B cell (primary cell): ENCODE measurements around the gene C4orf54. TPM values are rescaled to one million over a fixed set of nuclear protein-coding genes. Genes with fewer than 3 reads are reported as not detected.

Experiments
- ATAC-seq: fragments of 200-7000 bp; cut with Tn5 transposase; one replicate; pipeline ENCODE4 v1.10.0; 2021; ENCODE audit warnings: low read depth, mild to moderate bottlenecking, moderate number of reproducible peaks, moderate library complexity
- CTCF ChIA-PET: fragments of 350-600 bp; sonication (Branson Sonifier 250); formaldehyde crosslinking; loops from one replicate; lab custom pipeline; 2021; ENCODE audit warnings: antibody characterized with exemption, inconsistent platforms; lab: Charles Lee
- POLR2A ChIA-PET: fragments of 350-600 bp; sonication (Branson Sonifier 250); formaldehyde crosslinking; loops from one replicate; lab custom pipeline; 2021; ENCODE audit warnings: antibody characterized with exemption; lab: Charles Lee
- DNase-seq: peaks from one replicate; pipeline ENCODE4 v3.0.0; 2013
- H2AFZ ChIP-seq: 2 replicates; pipeline ENCODE4 v1.6.1; 2012; ENCODE audit warnings: mild to moderate bottlenecking, low read depth, low read length; ENCODE audit not compliant: insufficient read depth, poor library complexity, severe bottlenecking
- H3K27ac ChIP-seq, 2 donors: 1 replicate in 1 of 2; 2 replicates in 1 of 2; pipeline ENCODE4 v1.5.1; 2012 to 2013; ENCODE audit warnings: low read length in 2 of 2, mild to moderate bottlenecking in 2 of 2, moderate library complexity in 1 of 2
- H3K27me3 ChIP-seq, 4 experiments: fragments of 200-600 bp in 1 of 4; sonication (generic) in 1 of 4; replicated peaks in 1 of 4; 1 replicate in 2 of 4; 2 replicates in 2 of 4; pipeline versions ENCODE4 v1.6.1 to v1.7.0; 2013 to 2016; ENCODE audit warnings: low read length in 3 of 4, mild to moderate bottlenecking in 2 of 4, mixed read lengths in 1 of 4, moderate library complexity in 1 of 4; ENCODE audit not compliant: insufficient read depth in 4 of 4, control insufficient read depth in 3 of 4; ENCODE audit errors: control extremely low read depth in 1 of 4
- H3K36me3 ChIP-seq, 2 experiments: replicated peaks in 1 of 2; 1 replicate in 1 of 2; 2 replicates in 1 of 2; pipeline versions ENCODE4 v1.6.1 to v1.7.1; 2013; ENCODE audit warnings: low read length in 1 of 2; ENCODE audit not compliant: insufficient read depth in 2 of 2, control insufficient read depth in 1 of 2; ENCODE audit errors: control extremely low read depth in 1 of 2, extremely low read depth in 1 of 2
- H3K4me1 ChIP-seq, 2 donors: fragments of 200-600 bp in 1 of 2; sonication (generic) in 1 of 2; 1 replicate in 1 of 2; 2 replicates in 1 of 2; pipeline versions ENCODE4 v1.5.1 to v1.6.1; 2013 to 2017; ENCODE audit warnings: low read length in 2 of 2; ENCODE audit not compliant: control insufficient read depth in 2 of 2, insufficient read depth in 2 of 2
- H3K4me2 ChIP-seq: replicated peaks from 2 replicates; pipeline ENCODE3; 2012; ENCODE audit warnings: mild to moderate bottlenecking, low read depth, low read length; ENCODE audit not compliant: poor library complexity, severe bottlenecking
- H3K4me3 ChIP-seq, 5 experiments: fragments of 200-600 bp in 1 of 5; sonication (generic) in 1 of 5; 1 replicate in 3 of 5; 2 replicates in 2 of 5; pipeline versions ENCODE4 v1.5.1 to v1.7.0; 2011 to 2016; ENCODE audit warnings: low read length in 4 of 5, mild to moderate bottlenecking in 4 of 5, low read depth in 2 of 5, control low read depth in 1 of 5, moderate library complexity in 1 of 5; ENCODE audit not compliant: insufficient read depth in 1 of 5; ENCODE audit errors: control extremely low read depth in 1 of 5, extremely low read depth in 1 of 5
- H3K79me2 ChIP-seq: fragments of 200-600 bp; sonication (generic); one replicate; pipeline ENCODE4 v1.6.0; 2016; ENCODE audit warnings: low read length; ENCODE audit not compliant: control insufficient read depth, insufficient read depth
- H3K9ac ChIP-seq: fragments of 200-600 bp; sonication (generic); 2 replicates; pipeline ENCODE4 v1.6.1; 2017; ENCODE audit warnings: mild to moderate bottlenecking, low read length, moderate library complexity
- H3K9me3 ChIP-seq, 3 donors: one replicate each; pipeline versions ENCODE4 v1.6.1 to v1.7.1; 2013; ENCODE audit warnings: low read length in 2 of 3; ENCODE audit not compliant: control insufficient read depth in 2 of 3, insufficient read depth in 1 of 3; ENCODE audit errors: control extremely low read depth in 1 of 3
- H4K20me1 ChIP-seq: 2 replicates; pipeline ENCODE4 v1.6.0; 2012; ENCODE audit warnings: mild to moderate bottlenecking, low read length; ENCODE audit not compliant: insufficient read depth, control insufficient read depth, poor library complexity, severe bottlenecking
- H3K27ac Mint-ChIP-seq: one replicate; pipeline ENCODE4 v1.8.0; 2021; ENCODE audit warnings: mixed read lengths
- H3K27me3 Mint-ChIP-seq: one replicate; pipeline ENCODE4 v1.8.0; 2021; ENCODE audit warnings: mixed read lengths
- H3K4me1 Mint-ChIP-seq: one replicate; pipeline ENCODE4 v1.8.0; 2021; ENCODE audit warnings: mixed read lengths
- H3K4me3 Mint-ChIP-seq: one replicate; pipeline ENCODE4 v1.8.0; 2021; ENCODE audit warnings: mixed read lengths
- H3K9me3 Mint-ChIP-seq: one replicate; pipeline ENCODE4 v1.8.0; 2022; ENCODE audit warnings: mixed read lengths; ENCODE audit not compliant: insufficient read depth
- CTCF ChIP-seq: fragments of 200-600 bp; IDR thresholded peaks from one replicate; pipeline ENCODE4 v1.8.0; 2022; ENCODE audit warnings: antibody characterized with exemption, mild to moderate bottlenecking
- EZH2 ChIP-seq: IDR thresholded peaks from 2 replicates; pipeline ENCODE4 v1.6.1; 2012; ENCODE audit warnings: borderline replicate concordance, low read depth, mild to moderate bottlenecking, moderate library complexity, low read length; ENCODE audit not compliant: insufficient read depth, poor library complexity, severe bottlenecking
- WGBS: methylation state at CpG from one replicate; pipeline ENCODE4 v1.1.5; 2013; ENCODE audit warnings: missing lambda C conversion rate; ENCODE audit not compliant: insufficient coverage; 5-methylcytosine and 5-hydroxymethylcytosine counted together
- intact Hi-C: fragments of 100-400 bp; cut with micrococcal nuclease; formaldehyde crosslinking; loops from one replicate; pipeline ENCODE4 v1.10.0; 2022
- polyA plus RNA-seq: library from polyadenylated mRNA; depleted of rRNA; stranded (reverse); fragments of >200 nt; gene quantifications from 2 replicates; pipeline ENCODE4 v1.2.3, GENCODE V29; 2012
- total RNA-seq, 2 donors: library from RNA; stranded (reverse); fragments of 120-200 nt in 1 of 2; gene quantifications; 1 replicate in 1 of 2; 2 replicates in 1 of 2; pipeline versions ENCODE4 v1.2.3 to v1.2.4, GENCODE V29; 2013 to 2022

The C4orf54 gene
- total and polyA plus RNA-seq, 2 donors (not counting 1 experiment from before 2014, with no cell fraction given) = not detected

- intact Hi-C loops = no loop called here
- CTCF ChIA-PET = no interaction called here
- H3K4me1 Mint-ChIP-seq = no peaks in the 10 kb centered on the region
- Histone ChIP-seq H3K4me1 (no peaks in the 10 kb centered on the region), H3K9me3 (peaks cover 0 to 10% (median 9%) of the 10 kb centered on the region in 3 donors), H3K27ac (no peak overlapping the region), H3K36me3 (no peaks in the 10 kb centered on the region), H3K4me3 (no peak overlapping the region), H3K9ac (no peak overlapping the region), H2AFZ (no peak overlapping the region), H3K27me3 (no peaks in the 10 kb centered on the region), H3K79me2 (no peaks in the 10 kb centered on the region), H4K20me1 (no peaks in the 10 kb centered on the region), H3K4me2 (no peak overlapping the region)
- no peak for TF ChIP-seq CTCF
- TF ChIP-seq EZH2 = no peak
- H3K27me3 Mint-ChIP-seq = peaks cover 9% of the 10 kb centered on the region
- no CpG with 5 or more reads among the region's 1 CpG for WGBS
- DNase-seq = no peak
- ATAC-seq = no peak
- H3K9me3 Mint-ChIP-seq = peaks cover 15% of the 10 kb centered on the region
- H3K4me3 Mint-ChIP-seq = no peak overlapping the region
- H3K27ac Mint-ChIP-seq = no peak overlapping the region
- POLR2A ChIA-PET = no interaction called here
Measured at GRCh38 chr4:99687120-99687519, 29.5 kb upstream of the C4orf54 start.

- no peak overlapping the region for H3K27ac Mint-ChIP-seq
- Histone ChIP-seq H3K79me2 (no peaks in the 10 kb centered on the region), H3K4me1 (no peaks in the 10 kb centered on the region), H3K27me3 (no peaks in the 10 kb centered on the region), H3K9me3 (peaks cover 0 to 4% (median 0%) of the 10 kb centered on the region in 3 donors), H3K36me3 (no peaks in the 10 kb centered on the region), H3K9ac (no peak overlapping the region), H2AFZ (no peak overlapping the region), H3K4me2 (no peak overlapping the region), H3K4me3 (no peak overlapping the region), H4K20me1 (no peaks in the 10 kb centered on the region), H3K27ac (no peak overlapping the region)
- intact Hi-C loops = no loop called here
- peaks cover 15% of the 10 kb centered on the region for H3K27me3 Mint-ChIP-seq
- CTCF ChIA-PET = no interaction called here
- TF ChIP-seq EZH2 (no peak), CTCF (no peak)
- ATAC-seq (no peak), DNase-seq (no peak)
- peaks cover 6% of the 10 kb centered on the region for H3K9me3 Mint-ChIP-seq
- 100% methylated on average over 2 of the region's 2 CpGs for WGBS
- POLR2A ChIA-PET = no interaction called here
- no peaks in the 10 kb centered on the region for H3K4me1 Mint-ChIP-seq
- H3K4me3 Mint-ChIP-seq = no peak overlapping the region
Measured at GRCh38 chr4:99685234-99685633, 27.6 kb upstream of the C4orf54 start.
